Esophagus squamous epithelium (tissue), 5 donors: ENCODE results near the gene TNFRSF25. TPM values are rescaled to one million over a fixed set of nuclear protein-coding genes. Genes with fewer than 3 reads are reported as not detected.

Source experiments
- DNase-seq: peaks from one replicate; lab custom pipeline; 2025; lab: John Stamatoyannopoulos, UW
- H3K27ac ChIP-seq, 4 donors: fragments of 200-600 bp; sonication (generic); one replicate each; pipeline ENCODE4 v1.5.1; 2016 to 2019; ENCODE audit warnings: mild to moderate bottlenecking in 1 of 4
- H3K27me3 ChIP-seq, 4 donors: fragments of 200-600 bp; sonication (generic); 1 replicate in 3 of 4; 2 replicates in 1 of 4; pipeline versions ENCODE4 v1.5.1 to v1.6.0; 2017 to 2021; ENCODE audit warnings: antibody characterized with exemption in 1 of 4
- H3K36me3 ChIP-seq, 3 donors: fragments of 200-600 bp; sonication (generic); one replicate each; pipeline ENCODE4 v1.5.1; 2016 to 2019
- H3K4me1 ChIP-seq, 3 donors: fragments of 200-600 bp; sonication (generic); one replicate each; pipeline ENCODE4 v1.5.1; 2017 to 2019
- H3K4me3 ChIP-seq, 4 donors: fragments of 200-600 bp; sonication (generic); 1 replicate in 3 of 4; 2 replicates in 1 of 4; pipeline ENCODE4 v1.5.1; 2016 to 2019; ENCODE audit warnings: mild to moderate bottlenecking in 2 of 4, moderate library complexity in 1 of 4
- H3K9me3 ChIP-seq, 3 donors: fragments of 200-600 bp; sonication (generic); one replicate each; pipeline ENCODE4 v1.5.1; 2016 to 2019
- CTCF ChIP-seq, 6 experiments: fragments of 450-650 bp in 4 of 6; fragments of 200-600 bp in 2 of 6; sonication (generic) in 2 of 6; IDR thresholded peaks; one replicate each; pipeline ENCODE4 v1.5.1; 2016 to 2019; ENCODE audit warnings: antibody characterized with exemption in 6 of 6, mild to moderate bottlenecking in 4 of 6, moderate library complexity in 4 of 6
- POLR2A ChIP-seq, 4 donors: fragments of 450-650 bp; IDR thresholded peaks; one replicate each; pipeline ENCODE4 v1.6.1; 2017; ENCODE audit warnings: antibody characterized with exemption in 4 of 4, mild to moderate bottlenecking in 4 of 4, moderate library complexity in 3 of 4
- WGBS, 2 donors: methylation state at CpG; one replicate each; pipeline ENCODE4 v1.1.5; 2018; 5-methylcytosine and 5-hydroxymethylcytosine counted together
- intact Hi-C: fragments of 100-400 bp; cut with DNase I; formaldehyde crosslinking; loops from one replicate; pipeline ENCODE4 v1.15.0; 2022
- total RNA-seq, 4 donors: library from RNA; depleted of rRNA; stranded (reverse); fragments of >200 nt; gene quantifications; one replicate each; pipeline ENCODE4 v1.1.0, GENCODE V29; 2016
- donor health status: DM: yes; HTN: yes; CAD: no.

TNFRSF25 gene
- total RNA-seq, 4 donors from 2014 or later, result 22.1 to 47.3 (median 34.3) TPM

- TF ChIP-seq POLR2A (IDR thresholded peaks at IDR 0.05), result no peak
- TF ChIP-seq CTCF (IDR thresholded peaks at IDR 0.05), result peak in 5 of 6 experiments; percentile 29 to 68 (median 40)
- no peaks in the 10 kb centered on the region for H3K36me3 ChIP-seq
- H3K9me3 ChIP-seq, result no peaks in the 10 kb centered on the region
- peaks cover 9 to 90% (median 17%) of the 10 kb centered on the region in 4 donors for H3K27me3 ChIP-seq
- DNase-seq, result no peak
- H3K27ac ChIP-seq, result no peak overlapping the region
- H3K4me1 ChIP-seq, result peaks cover 17 to 38% (median 22%) of the 10 kb centered on the region in 3 donors
- intact Hi-C loops, result no loop called here
- H3K4me3 ChIP-seq, result no peak overlapping the region
- WGBS, 2 donors, result 61 to 66% methylated on average over 6 to 8 of the region's 19 CpGs
These were observed 20.8 kb downstream of the TNFRSF25 start for GRCh38 chr1:6445062-6445763.

- TF ChIP-seq POLR2A (IDR thresholded peaks at IDR 0.05) (no peak), CTCF (IDR thresholded peaks at IDR 0.05) (no peak)
- Histone ChIP-seq H3K36me3 (no peaks in the 10 kb centered on the region), H3K9me3 (no peaks in the 10 kb centered on the region), H3K27me3 (peaks cover 9 to 90% (median 16%) of the 10 kb centered on the region in 4 donors), H3K4me3 (no peak overlapping the region), H3K27ac (no peak overlapping the region), H3K4me1 (peaks cover 22 to 46% (median 27%) of the 10 kb centered on the region in 3 donors)
- intact Hi-C loops, result no loop called here
- WGBS, 2 donors, result no CpG with 5 or more reads among the region's 15 CpGs
- no peak for DNase-seq
These were observed 21.6 kb downstream of the TNFRSF25 start for GRCh38 chr1:6444377-6444776.

- no peaks in the 10 kb centered on the region for H3K36me3 ChIP-seq
- no peak for DNase-seq
- H3K27ac ChIP-seq, result no peak overlapping the region
- TF ChIP-seq CTCF (IDR thresholded peaks at IDR 0.05), result no peak
- TF ChIP-seq POLR2A (IDR thresholded peaks at IDR 0.05), result no peak
- intact Hi-C loops, result no loop called here
- no peaks in the 10 kb centered on the region for H3K9me3 ChIP-seq
- H3K4me1 ChIP-seq, result peaks cover 22 to 39% (median 23%) of the 10 kb centered on the region in 3 donors
- H3K4me3 ChIP-seq, result no peak overlapping the region
- WGBS, 2 donors, result 67% methylated on average over 3 of the region's 21 CpGs; no CpG with 5 or more reads in 1 of the 2 donors
- peaks cover 9 to 90% (median 15%) of the 10 kb centered on the region in 4 donors for H3K27me3 ChIP-seq
These were observed 22.4 kb downstream of the TNFRSF25 start for GRCh38 chr1:6443339-6444115.

GRCh38 chr1:6441586-6441985 is 24.4 kb downstream of the TNFRSF25 start:
- Histone ChIP-seq H3K4me1 (peaks cover 5 to 24% (median 6%) of the 10 kb centered on the region in 3 donors), H3K4me3 (no peak overlapping the region), H3K36me3 (no peaks in the 10 kb centered on the region), H3K27me3 (peaks cover 0 to 90% (median 2%) of the 10 kb centered on the region in 4 donors), H3K27ac (no peak overlapping the region), H3K9me3 (no peaks in the 10 kb centered on the region)
- no peak for DNase-seq
- intact Hi-C loops, result no loop called here
- WGBS, 2 donors, result 80 to 84% methylated on average over 2 to 6 of the region's 7 CpGs
- TF ChIP-seq CTCF (IDR thresholded peaks at IDR 0.05) (no peak), POLR2A (IDR thresholded peaks at IDR 0.05) (no peak)
